ENCODE results near the gene FRAS1.

DNA sequence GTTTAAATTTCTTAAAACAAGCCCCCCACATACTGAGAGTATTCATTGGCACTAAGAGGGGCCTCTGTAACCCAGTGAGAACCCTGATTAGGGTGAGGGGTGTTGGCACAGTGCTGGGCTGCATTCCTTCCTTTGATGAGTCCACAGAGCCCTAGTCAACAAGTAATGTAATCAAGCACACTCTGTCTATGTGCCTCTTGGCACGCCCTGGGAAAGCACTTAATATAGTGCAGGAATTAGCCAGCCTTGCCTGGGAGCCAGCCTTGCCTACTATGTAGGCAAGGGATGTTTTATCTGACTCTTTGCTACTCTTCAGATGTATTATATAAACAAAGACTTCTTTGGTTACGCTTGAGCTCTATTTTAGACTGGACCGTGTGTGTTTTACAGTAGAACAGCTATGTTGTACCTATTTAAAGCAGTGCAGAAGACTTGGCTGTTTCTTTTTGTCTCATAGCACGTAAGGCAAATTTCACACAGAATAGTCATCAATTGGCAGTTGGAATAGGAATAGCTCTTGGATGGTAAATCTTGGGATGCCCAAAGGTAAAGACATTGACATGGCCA is 64.3 kb downstream of the FRAS1 start:
- TF ChIP-seq, protein P1, sequence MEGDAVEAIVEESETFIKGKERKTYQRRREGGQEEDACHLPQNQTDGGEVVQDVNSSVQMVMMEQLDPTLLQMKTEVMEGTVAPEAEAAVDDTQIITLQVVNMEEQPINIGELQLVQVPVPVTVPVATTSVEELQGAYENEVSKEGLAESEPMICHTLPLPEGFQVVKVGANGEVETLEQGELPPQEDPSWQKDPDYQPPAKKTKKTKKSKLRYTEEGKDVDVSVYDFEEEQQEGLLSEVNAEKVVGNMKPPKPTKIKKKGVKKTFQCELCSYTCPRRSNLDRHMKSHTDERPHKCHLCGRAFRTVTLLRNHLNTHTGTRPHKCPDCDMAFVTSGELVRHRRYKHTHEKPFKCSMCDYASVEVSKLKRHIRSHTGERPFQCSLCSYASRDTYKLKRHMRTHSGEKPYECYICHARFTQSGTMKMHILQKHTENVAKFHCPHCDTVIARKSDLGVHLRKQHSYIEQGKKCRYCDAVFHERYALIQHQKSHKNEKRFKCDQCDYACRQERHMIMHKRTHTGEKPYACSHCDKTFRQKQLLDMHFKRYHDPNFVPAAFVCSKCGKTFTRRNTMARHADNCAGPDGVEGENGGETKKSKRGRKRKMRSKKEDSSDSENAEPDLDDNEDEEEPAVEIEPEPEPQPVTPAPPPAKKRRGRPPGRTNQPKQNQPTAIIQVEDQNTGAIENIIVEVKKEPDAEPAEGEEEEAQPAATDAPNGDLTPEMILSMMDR (IDR thresholded peaks at IDR 0.05), result no peak
- TF ChIP-seq POLR2A (IDR thresholded peaks at IDR 0.05) (no peak), POLR2AphosphoS5 (IDR thresholded peaks at IDR 0.05; ENCODE audit: insufficient read depth in 1 of 2, low read depth in 1 of 2) (no peak)

Data from vagina (tissue), 2 donors.